Cerebellar cortex (tissue), 1 donor: Measurements from ENCODE around the gene CRYBA2.

Source experiments
- DNase-seq: peaks from one replicate; pipeline ENCODE4 v3.0.0-alpha.2; 2015; ENCODE audit warnings: low spot score

The CRYBA2 gene

GRCh38 chr2:219023045-219023605 lies 29.9 kb upstream of the CRYBA2 start:
- DNase-seq, result no peak

- DNase-seq, result no peak
Observed at GRCh38 chr2:219022616-219023015, 29.4 kb upstream of the CRYBA2 start.

- DNase-seq, result no peak
Observed at GRCh38 chr2:219022041-219022440, 28.8 kb upstream of the CRYBA2 start.

- no peak for DNase-seq
Observed at GRCh38 chr2:219021591-219021990, 28.4 kb upstream of the CRYBA2 start.

GRCh38 chr2:219020604-219021365 lies 27.6 kb upstream of the CRYBA2 start:
- DNase-seq, result no peak

GRCh38 chr2:219019436-219019835 lies 26.2 kb upstream of the CRYBA2 start:
- no peak for DNase-seq

- DNase-seq, result no peak
Observed at GRCh38 chr2:219018726-219019125, 25.5 kb upstream of the CRYBA2 start.

GRCh38 chr2:219018286-219018685 lies 25.1 kb upstream of the CRYBA2 start:
- DNase-seq, result no peak

- peak; percentile 31 for DNase-seq
Observed at GRCh38 chr2:219017201-219017931, 24.1 kb upstream of the CRYBA2 start.

GRCh38 chr2:219016721-219017120 lies 23.5 kb upstream of the CRYBA2 start:
- DNase-seq, result no peak

GRCh38 chr2:219010873-219011272 lies 17.7 kb upstream of the CRYBA2 start:
- DNase-seq, result no peak

GRCh38 chr2:219010162-219010756 lies 17.0 kb upstream of the CRYBA2 start:
- peak; percentile 28 for DNase-seq

GRCh38 chr2:219009294-219009693 lies 16.1 kb upstream of the CRYBA2 start:
- DNase-seq, result no peak

- DNase-seq, result no peak
Observed at GRCh38 chr2:219003979-219004378, 10.8 kb upstream of the CRYBA2 start.

- DNase-seq, result no peak
Observed at GRCh38 chr2:219003267-219003634, 10.0 kb upstream of the CRYBA2 start.

GRCh38 chr2:219002395-219003266 lies 9.4 kb upstream of the CRYBA2 start:
- DNase-seq, result peak; percentile 48

- no peak for DNase-seq
Observed at GRCh38 chr2:219001577-219002394, 8.6 kb upstream of the CRYBA2 start.

GRCh38 chr2:219001100-219001576 lies 7.9 kb upstream of the CRYBA2 start:
- no peak for DNase-seq

- DNase-seq, result no peak
Observed at GRCh38 chr2:219000569-219000960, 7.3 kb upstream of the CRYBA2 start.

GRCh38 chr2:218999881-219000568 lies 6.8 kb upstream of the CRYBA2 start:
- no peak for DNase-seq
